Esophagus muscularis mucosa (tissue), 4 donors: Measurements from ENCODE around the gene XXYLT1. TPM values are rescaled to one million over a fixed set of nuclear protein-coding genes. Genes with fewer than 3 reads are reported as not detected.

ENCODE experiments used
- DNase-seq: peaks from one replicate; pipeline ENCODE4 v3.0.0-alpha.2; 2017; ENCODE audit errors: extremely low spot score
- H3K27ac ChIP-seq, 4 donors: fragments of 200-600 bp; sonication (generic); replicated peaks in 1 of 4; 1 replicate in 3 of 4; 2 replicates in 1 of 4; pipeline ENCODE4 v1.5.1; 2016 to 2019; ENCODE audit warnings: mild to moderate bottlenecking in 1 of 4
- H3K27me3 ChIP-seq, 4 donors: fragments of 200-600 bp; sonication (generic); one replicate each; pipeline versions ENCODE4 v1.5.1 to v1.6.0; 2016 to 2019
- H3K36me3 ChIP-seq, 4 donors: fragments of 200-600 bp; sonication (generic); one replicate each; pipeline ENCODE4 v1.5.1; 2016 to 2019
- H3K4me1 ChIP-seq, 4 donors: fragments of 200-600 bp; sonication (generic); one replicate each; pipeline ENCODE4 v1.5.1; 2016 to 2019
- H3K4me3 ChIP-seq, 4 donors: fragments of 200-600 bp; sonication (generic); 1 replicate in 2 of 4; 2 replicates in 2 of 4; pipeline ENCODE4 v1.5.1; 2016 to 2019; ENCODE audit warnings: mild to moderate bottlenecking in 4 of 4, moderate library complexity in 1 of 4
- H3K9me3 ChIP-seq, 4 donors: fragments of 200-600 bp; sonication (generic); 1 replicate in 3 of 4; 2 replicates in 1 of 4; pipeline ENCODE4 v1.5.1; 2016 to 2019
- CTCF ChIP-seq, 3 experiments: fragments of 200-600 bp in 2 of 3; fragments of 450-650 bp in 1 of 3; sonication (generic) in 2 of 3; IDR thresholded peaks; one replicate each; pipeline ENCODE4 v1.5.1; 2017 to 2019; ENCODE audit warnings: antibody characterized with exemption in 3 of 3, mild to moderate bottlenecking in 2 of 3, moderate library complexity in 1 of 3
- EP300 ChIP-seq: sonication (generic); formaldehyde crosslinking; IDR thresholded peaks from one replicate; pipeline ENCODE4 v1.6.1; 2017; ENCODE audit warnings: antibody characterized with exemption
- POLR2A ChIP-seq: fragments of 450-650 bp; IDR thresholded peaks from one replicate; pipeline ENCODE4 v1.6.1; 2017; ENCODE audit warnings: antibody characterized with exemption, moderate library complexity, mild to moderate bottlenecking, low read depth
- POLR2AphosphoS5 ChIP-seq, 2 donors: sonication (generic); formaldehyde crosslinking; IDR thresholded peaks; one replicate each; pipeline ENCODE4 v1.6.1; 2017; ENCODE audit warnings: antibody characterized with exemption in 2 of 2
- WGBS: methylation state at CpG from one replicate; pipeline ENCODE4 v1.1.5; 2018; 5-methylcytosine and 5-hydroxymethylcytosine counted together
- intact Hi-C: fragments of 100-400 bp; cut with DNase I; formaldehyde crosslinking; loops from one replicate; pipeline ENCODE4 v1.15.1; 2023
- total RNA-seq, 4 donors: library from RNA; depleted of rRNA; stranded (reverse); fragments of >200 nt; gene quantifications; one replicate each; pipeline versions ENCODE4 v1.1.0 to v1.2.1, GENCODE V29; 2016

The XXYLT1 gene
- total RNA-seq, 4 donors from 2014 or later: 8.8 to 18.5 (median 13.9) TPM

DNA sequence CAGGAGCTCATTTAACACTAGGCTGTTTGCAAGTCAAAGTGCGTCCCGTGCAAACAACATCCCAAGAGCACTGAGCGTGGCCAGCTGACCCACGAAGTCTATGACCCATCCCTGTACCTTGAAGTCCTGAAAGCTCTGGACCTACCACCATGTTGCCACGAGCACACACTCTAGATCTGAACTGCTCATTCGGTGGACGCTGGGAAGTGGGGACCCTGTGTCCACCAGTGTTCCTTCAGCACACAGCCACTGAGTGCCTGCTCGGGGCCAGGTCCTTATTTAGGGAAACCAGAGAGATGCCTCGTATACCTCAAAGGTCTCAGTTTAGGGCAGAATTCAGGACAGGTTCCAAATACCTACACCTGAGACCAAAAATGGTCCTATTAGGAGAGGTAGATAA, 236.9 kb downstream of the XXYLT1 start:
- H3K4me1 ChIP-seq: peaks cover 0 to 17% (median 2%) of the 10 kb centered on the region in 4 donors
- H3K4me3 ChIP-seq: no peak overlapping the region
- H3K9me3 ChIP-seq: peaks cover 0 to 3% (median 0%) of the 10 kb centered on the region in 4 donors
- H3K27me3 ChIP-seq: no peaks in the 10 kb centered on the region
- no peaks in the 10 kb centered on the region for H3K36me3 ChIP-seq
- 84% methylated on average over 8 of the region's 9 CpGs for whole genome bisulfite sequencing
- intact Hi-C loops: no loop called here
- no peak for DNase-seq
- H3K27ac ChIP-seq: no peak overlapping the region
- TF ChIP-seq POLR2A (no peak), EP300 (no peak), POLR2AphosphoS5 (IDR thresholded peaks at IDR 0.05) (no peak), CTCF (IDR thresholded peaks at IDR 0.05) (no peak)

GRCh38 chr3:195033531-195034091, 237.3 kb downstream of the XXYLT1 start:
- peaks cover 0 to 3% (median 0%) of the 10 kb centered on the region in 4 donors for H3K9me3 ChIP-seq
- H3K36me3 ChIP-seq: no peaks in the 10 kb centered on the region
- no peak for DNase-seq
- H3K27ac ChIP-seq: no peak overlapping the region
- H3K4me3 ChIP-seq: no peak overlapping the region
- 80% methylated on average over 12 of the region's 12 CpGs for WGBS
- no peak for TF ChIP-seq CTCF (IDR thresholded peaks at IDR 0.05)
- no peak for TF ChIP-seq POLR2A
- no peak for TF ChIP-seq POLR2AphosphoS5 (IDR thresholded peaks at IDR 0.05)
- TF ChIP-seq EP300: no peak
- H3K27me3 ChIP-seq: no peaks in the 10 kb centered on the region
- peaks cover 0 to 17% (median 2%) of the 10 kb centered on the region in 4 donors for H3K4me1 ChIP-seq
- intact Hi-C loops: no loop called here

DNA sequence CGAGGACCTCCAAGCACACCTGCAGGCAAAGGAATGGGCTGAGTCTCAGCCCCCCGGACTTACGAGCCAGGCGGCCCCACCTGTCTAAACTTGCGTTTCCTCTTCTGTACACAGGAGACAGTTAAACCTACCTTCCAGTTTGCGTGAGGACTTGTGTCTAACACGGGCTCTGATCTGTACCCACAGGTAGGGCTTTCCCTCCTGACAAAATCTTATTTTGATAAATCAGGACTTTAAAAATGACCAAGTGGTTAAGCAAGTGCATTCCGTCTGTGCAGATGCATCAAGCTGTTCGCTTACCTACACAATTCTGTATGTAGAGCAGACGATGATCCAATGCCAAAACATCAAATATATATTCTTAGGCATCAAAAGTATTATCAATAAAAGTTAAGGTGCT, 238.0 kb downstream of the XXYLT1 start:
- TF ChIP-seq CTCF (IDR thresholded peaks at IDR 0.05) (no peak), POLR2A (no peak), POLR2AphosphoS5 (IDR thresholded peaks at IDR 0.05) (no peak), EP300 (no peak)
- 98% methylated on average over 10 of the region's 10 CpGs for WGBS
- Histone ChIP-seq H3K27ac (no peak overlapping the region), H3K4me1 (peaks cover 0 to 17% (median 2%) of the 10 kb centered on the region in 4 donors), H3K4me3 (no peak overlapping the region), H3K27me3 (no peaks in the 10 kb centered on the region), H3K9me3 (peaks cover 0 to 3% (median 0%) of the 10 kb centered on the region in 4 donors), H3K36me3 (no peaks in the 10 kb centered on the region)
- intact Hi-C loops: no loop called here
- DNase-seq: no peak

DNA sequence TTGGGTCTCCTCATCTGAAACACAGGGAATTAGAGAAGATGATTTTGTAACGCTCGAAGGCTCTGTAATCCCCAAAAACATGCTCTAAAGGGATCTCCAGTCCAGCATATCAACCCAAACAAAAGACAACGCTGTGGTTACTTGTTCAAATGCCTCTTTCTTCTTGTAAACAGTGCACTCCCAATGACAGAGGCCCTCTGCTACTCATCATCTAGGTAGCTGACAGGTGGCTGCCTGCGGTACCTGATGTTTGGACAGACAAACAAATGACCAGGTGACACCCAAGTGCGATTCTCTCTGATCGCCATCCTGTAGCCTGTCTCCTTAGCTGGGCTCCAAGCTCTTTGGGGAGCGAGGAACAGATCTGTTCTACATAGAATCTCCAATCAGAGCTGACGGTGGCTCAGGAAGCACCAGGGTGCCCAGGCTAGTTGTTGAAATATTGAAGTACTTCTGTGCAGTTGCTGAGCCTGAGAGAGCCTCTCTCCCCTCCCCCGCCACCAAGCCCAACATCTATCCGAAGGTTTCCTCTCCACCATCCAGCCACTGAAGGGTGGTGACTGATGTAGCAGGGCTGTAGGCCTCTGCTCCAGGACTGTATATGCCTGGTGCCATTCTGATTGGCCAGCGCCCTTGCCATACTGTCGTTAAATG, 238.7 kb downstream of the XXYLT1 start:
- Histone ChIP-seq H3K36me3 (no peaks in the 10 kb centered on the region), H3K27me3 (no peaks in the 10 kb centered on the region), H3K9me3 (peaks cover 0 to 3% (median 0%) of the 10 kb centered on the region in 4 donors), H3K4me1 (peaks cover 0 to 17% (median 2%) of the 10 kb centered on the region in 4 donors), H3K27ac (peak overlapping the region in 1 of 4 donors; percentile 61), H3K4me3 (no peak overlapping the region)
- TF ChIP-seq CTCF (IDR thresholded peaks at IDR 0.05) (no peak), POLR2AphosphoS5 (IDR thresholded peaks at IDR 0.05) (no peak), EP300 (no peak), POLR2A (no peak)
- intact Hi-C loops: no loop called here
- 83% methylated on average over 10 of the region's 12 CpGs for WGBS
- DNase-seq: no peak
